Urinary bladder (tissue), 4 donors: ENCODE data around the gene ORM2. TPM values are rescaled to one million over a fixed set of nuclear protein-coding genes. Genes with fewer than 3 reads are reported as not detected.

Experiments used
- DNase-seq: peaks from one replicate; pipeline ENCODE4 v3.0.0-alpha.2; 2015; ENCODE audit errors: extremely low spot score
- H3K27ac ChIP-seq: one replicate; pipeline ENCODE4 v1.5.1; 2013; ENCODE audit warnings: low read depth, mild to moderate bottlenecking, moderate library complexity
- H3K36me3 ChIP-seq: one replicate; pipeline ENCODE4 v1.6.1; 2013; ENCODE audit warnings: mild to moderate bottlenecking, moderate library complexity; ENCODE audit not compliant: insufficient read depth
- H3K4me1 ChIP-seq: one replicate; pipeline ENCODE4 v1.6.1; 2013; ENCODE audit warnings: mild to moderate bottlenecking, moderate library complexity; ENCODE audit not compliant: insufficient read depth
- H3K4me3 ChIP-seq: one replicate; pipeline ENCODE4 v1.5.1; 2013; ENCODE audit warnings: low read depth, low read length
- WGBS: extraction: QIAGEN DNeasy Blood & Tissue Kit; methylation state at CpG from one replicate; pipeline ENCODE4 v1.1.7; 2013; 5-methylcytosine and 5-hydroxymethylcytosine counted together
- polyA plus RNA-seq: library from polyadenylated mRNA; stranded (reverse); fragments of 200-250 nt; gene quantifications from one replicate; pipeline ENCODE4 v1.2.3, GENCODE V29; 2013
- total RNA-seq: library from RNA; depleted of rRNA; stranded (reverse); fragments of >200 nt; gene quantifications from one replicate; pipeline ENCODE4 v1.2.3, GENCODE V29; 2014
- donor health status: healthy with polysubstance abuse.
- donor health status: healthy.

The ORM2 gene
- total and polyA plus RNA-seq, 2 donors = 3.2 TPM; not detected in 1

DNA sequence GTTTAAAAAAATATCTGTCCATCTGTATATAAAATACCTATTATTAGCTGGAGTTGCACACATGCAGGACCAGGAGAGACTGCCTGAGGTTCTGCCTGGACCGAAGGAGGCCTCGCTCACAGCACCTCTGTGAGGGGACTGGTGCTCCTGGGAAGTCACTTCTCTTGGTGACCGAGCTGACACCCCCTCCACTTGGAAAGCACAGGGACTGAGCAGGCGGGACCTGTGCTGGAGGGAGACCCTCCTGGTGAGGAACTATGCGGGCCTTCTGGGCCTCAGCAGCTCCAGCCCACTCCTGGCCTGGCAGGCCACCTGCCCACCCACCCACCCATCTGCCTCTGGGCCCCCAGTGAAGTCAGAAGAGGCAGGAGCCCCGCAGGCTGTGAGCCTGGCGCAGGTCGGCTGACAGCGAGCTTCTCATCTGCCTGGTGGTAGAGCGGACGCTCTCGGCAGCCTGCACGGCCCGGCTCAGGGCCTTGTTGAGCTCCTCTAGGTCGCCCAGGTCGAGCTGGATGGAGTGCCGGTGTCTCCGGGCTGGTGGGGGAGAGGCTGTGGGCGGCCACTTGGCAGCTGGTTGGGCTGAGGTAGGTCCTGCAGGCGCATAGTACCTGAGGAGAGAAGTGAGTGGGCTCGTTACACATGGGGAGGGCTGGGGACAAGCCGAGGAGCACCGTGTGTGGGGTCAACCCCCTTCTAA lies 7.2 kb downstream of the ORM2 start:
- WGBS = 90% methylated on average over 23 of the region's 23 CpGs
- DNase-seq = no peak
- H3K4me3 ChIP-seq = no peak overlapping the region
- H3K27ac ChIP-seq = no peak overlapping the region
- H3K4me1 ChIP-seq = no peaks in the 10 kb centered on the region
- H3K36me3 ChIP-seq = peaks cover 9% of the 10 kb centered on the region

DNA sequence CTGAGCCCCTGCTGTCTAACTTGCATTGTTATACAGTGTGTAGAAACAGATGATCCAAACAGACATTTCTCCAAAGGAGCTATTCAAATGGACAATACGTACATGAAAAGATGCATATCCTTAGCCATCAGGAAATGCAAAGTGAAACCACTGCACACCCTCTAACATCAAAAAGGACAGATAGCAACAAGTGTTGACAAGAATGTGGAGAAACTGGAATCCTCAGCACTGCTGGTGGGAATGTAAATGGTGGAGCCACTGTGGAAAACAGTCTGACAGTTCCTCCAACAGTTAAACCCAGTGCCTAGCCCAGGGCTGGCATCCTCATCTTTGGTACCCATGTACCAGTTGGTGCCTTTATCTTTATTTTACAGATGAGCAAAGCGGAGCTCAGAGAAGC lies 8.5 kb downstream of the ORM2 start:
- 91% methylated on average over 2 of the region's 2 CpGs for WGBS
- H3K4me1 ChIP-seq = no peaks in the 10 kb centered on the region
- no peak for DNase-seq
- H3K27ac ChIP-seq = no peak overlapping the region
- no peak overlapping the region for H3K4me3 ChIP-seq
- peaks cover 14% of the 10 kb centered on the region for H3K36me3 ChIP-seq

DNA sequence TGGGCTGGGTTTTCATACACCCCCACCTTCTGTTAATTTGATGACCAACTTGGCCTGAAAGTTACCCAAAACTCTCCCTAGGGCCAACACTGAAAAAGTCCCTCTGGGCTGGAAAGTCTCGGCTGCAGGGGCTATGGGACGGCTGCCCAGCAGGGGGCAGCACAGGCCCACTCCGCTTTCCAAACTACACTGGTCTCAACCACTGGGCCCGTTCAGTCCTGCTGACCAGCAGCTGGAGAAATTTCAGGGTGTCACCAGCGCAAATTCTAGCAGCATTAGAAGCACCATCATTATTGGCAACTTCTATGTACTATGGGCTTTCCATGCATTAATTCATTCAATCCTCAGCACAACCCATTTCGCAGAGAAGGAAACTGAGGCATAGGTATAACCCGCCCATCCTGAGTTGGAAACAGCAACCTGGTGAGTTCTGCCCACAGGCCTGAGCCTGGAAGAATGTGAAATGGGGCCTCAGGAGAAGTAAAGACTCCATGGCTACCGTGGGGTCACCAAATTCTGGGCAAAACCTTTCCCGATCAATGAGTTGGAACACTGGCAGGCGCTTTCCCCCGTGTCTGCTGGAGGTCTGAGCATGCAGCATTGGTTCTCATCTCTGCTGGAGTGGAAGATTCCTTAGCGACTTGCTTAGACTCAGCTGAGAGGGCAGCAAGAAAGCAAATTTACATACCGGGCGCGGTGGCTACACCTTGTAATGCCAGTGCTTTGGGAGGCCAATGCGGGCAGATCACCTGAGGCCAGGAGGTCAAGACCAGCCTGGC lies 9.7 kb downstream of the ORM2 start:
- H3K4me1 ChIP-seq = no peaks in the 10 kb centered on the region
- 82% methylated on average over 16 of the region's 16 CpGs for WGBS
- peaks cover 17% of the 10 kb centered on the region for H3K36me3 ChIP-seq
- no peak for DNase-seq
- H3K4me3 ChIP-seq = no peak overlapping the region
- no peak overlapping the region for H3K27ac ChIP-seq

DNA sequence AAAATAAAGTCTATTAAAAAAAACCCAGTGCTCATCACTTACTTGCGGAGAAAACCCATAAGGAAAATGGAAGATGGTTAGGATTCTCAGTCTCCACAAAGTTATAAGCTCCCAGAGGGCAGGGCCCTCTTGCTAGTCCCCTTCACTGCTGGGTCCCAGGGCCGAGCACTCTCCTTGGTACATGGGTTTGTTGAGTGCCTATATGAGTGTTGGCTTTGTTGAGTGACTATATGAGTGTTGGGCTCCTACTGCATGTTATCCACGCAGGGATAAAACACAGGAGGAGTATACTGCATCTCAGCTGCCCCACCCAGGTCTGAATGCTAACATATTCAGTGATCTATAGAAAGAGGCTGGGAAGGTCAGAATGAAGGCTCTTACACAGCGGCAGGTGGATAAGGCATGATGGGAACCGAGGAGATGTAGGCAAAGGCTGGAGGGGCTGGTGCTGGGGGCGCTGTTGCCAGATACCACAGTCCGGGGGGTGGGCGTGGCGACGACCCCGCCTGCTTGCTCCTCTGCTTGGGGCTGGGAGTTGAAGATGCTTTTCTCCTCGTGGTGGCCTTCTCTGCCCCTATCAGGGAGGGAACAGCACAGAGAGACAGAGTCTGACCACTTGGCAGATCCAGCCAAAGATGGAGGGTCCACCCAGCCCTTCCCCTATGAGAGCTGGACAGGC lies 11.6 kb downstream of the ORM2 start:
- no peak for DNase-seq
- WGBS = 91% methylated on average over 12 of the region's 12 CpGs
- Histone ChIP-seq H3K4me3 (no peak overlapping the region), H3K36me3 (peaks cover 18% of the 10 kb centered on the region), H3K27ac (no peak overlapping the region), H3K4me1 (no peaks in the 10 kb centered on the region)

DNA sequence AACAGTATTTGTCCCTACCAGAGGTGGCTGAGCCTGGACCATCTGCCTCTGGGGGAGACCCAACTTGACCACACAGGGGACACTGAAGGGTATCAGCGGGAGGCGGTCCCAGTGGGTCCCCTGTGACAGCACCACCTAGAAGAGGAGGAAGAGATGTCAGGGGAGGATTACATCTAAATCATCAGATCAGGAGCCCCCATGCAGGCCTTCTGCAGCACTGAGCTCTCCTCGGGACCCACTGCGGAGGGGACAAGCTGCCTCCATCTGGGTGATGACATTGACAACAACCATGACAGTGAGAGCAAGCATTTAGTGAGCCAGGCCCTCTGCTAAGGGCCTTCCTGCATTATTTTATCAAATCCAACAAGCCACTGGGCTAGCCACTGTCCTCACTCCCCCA lies 12.3 kb downstream of the ORM2 start:
- no peak overlapping the region for H3K4me3 ChIP-seq
- DNase-seq = no peak
- 95% methylated on average over 4 of the region's 4 CpGs for WGBS
- H3K36me3 ChIP-seq = peaks cover 22% of the 10 kb centered on the region
- H3K27ac ChIP-seq = no peak overlapping the region
- H3K4me1 ChIP-seq = no peaks in the 10 kb centered on the region

DNA sequence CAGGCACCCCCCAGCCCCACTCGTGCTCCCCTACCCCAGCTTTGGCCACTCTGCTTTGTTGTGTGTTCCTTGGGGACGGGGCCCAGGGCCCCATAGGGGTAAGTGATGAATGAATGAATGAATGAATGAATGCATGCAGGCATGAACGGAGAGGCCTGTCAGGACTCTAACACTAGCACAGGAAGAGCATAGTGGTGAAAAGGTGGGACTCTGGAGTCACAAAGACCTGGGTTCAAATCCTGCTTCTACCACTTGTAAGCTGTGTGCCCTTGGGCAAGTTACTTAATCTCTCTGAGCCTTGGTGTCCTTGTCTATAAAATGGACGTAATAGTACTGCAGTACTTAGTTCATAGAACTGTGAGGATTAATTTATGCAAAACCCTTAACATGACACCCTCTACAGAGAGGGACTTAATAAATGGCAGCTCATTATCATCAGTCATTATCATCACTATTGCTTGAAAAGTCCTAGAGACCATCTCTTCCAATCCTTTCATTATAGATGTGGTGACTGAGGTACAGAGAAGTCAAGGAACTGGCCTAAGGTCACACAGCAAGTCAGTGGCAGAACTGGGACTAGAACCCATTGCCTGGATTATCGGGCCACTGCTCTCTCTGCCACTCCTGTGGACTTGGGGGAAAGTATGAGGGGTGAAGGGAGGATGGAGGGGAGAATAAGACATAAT lies 13.2 kb downstream of the ORM2 start:
- no peak for DNase-seq
- no peaks in the 10 kb centered on the region for H3K4me1 ChIP-seq
- 90% methylated on average over 5 of the region's 5 CpGs for WGBS
- H3K4me3 ChIP-seq = no peak overlapping the region
- H3K36me3 ChIP-seq = peaks cover 26% of the 10 kb centered on the region
- H3K27ac ChIP-seq = no peak overlapping the region

DNA sequence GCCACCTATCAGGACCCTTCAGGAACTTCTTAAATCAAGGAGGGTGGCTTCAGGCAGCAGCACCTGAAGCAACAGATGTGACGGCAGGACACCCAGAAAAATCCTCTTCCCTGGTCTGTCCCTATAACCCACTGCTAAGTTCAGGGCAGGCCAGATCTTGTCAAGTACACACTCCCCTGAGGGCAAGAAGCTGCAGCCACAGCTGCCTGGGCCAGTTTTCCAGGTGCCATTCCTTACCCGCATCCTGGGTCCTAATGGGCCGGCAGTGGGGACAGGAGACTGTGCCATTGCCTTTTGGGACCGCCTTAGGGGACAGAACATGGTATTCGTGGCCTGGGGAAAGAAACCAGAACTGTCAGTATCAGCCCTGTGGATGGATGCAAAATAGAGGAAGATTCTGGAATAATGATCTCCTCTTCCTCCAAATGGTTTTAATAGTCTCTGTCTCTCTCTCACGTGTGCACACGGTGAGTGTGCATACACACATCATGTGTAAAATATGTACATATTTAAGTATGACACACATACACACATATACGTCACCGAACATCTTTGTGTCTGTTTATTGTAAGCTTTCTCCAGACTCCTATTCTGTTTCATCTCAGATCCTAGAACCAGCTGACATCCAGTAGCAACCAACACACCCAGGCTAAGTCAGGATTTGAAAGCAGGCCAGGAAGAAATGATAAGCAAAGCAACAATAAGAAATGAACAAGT lies 14.0 kb downstream of the ORM2 start:
- Histone ChIP-seq H3K36me3 (peaks cover 27% of the 10 kb centered on the region), H3K4me1 (no peaks in the 10 kb centered on the region), H3K4me3 (no peak overlapping the region), H3K27ac (no peak overlapping the region)
- 77% methylated on average over 9 of the region's 9 CpGs for WGBS
- no peak for DNase-seq

DNA sequence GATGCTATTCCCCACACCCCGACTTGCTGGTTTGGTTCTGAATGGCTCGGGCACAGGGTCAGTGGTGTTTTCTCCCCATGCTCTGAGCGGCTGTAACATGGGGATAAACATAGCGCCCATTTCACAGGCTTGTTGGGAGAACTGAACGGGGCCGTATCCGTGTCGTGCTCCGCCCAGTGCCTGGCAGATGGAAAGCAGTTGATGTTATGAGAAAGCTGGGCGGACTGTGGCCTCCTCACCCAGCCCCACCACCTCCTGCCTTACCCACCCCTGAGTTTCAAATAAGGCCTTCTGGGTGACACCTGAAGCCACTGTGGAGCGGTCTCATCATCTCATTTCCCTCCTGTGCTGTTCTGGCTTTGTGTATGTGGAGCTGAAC lies 14.5 kb downstream of the ORM2 start:
- H3K36me3 ChIP-seq = peaks cover 29% of the 10 kb centered on the region
- no peak overlapping the region for H3K27ac ChIP-seq
- DNase-seq = no peak
- no peaks in the 10 kb centered on the region for H3K4me1 ChIP-seq
- 88% methylated on average over 11 of the region's 11 CpGs for WGBS
- no peak overlapping the region for H3K4me3 ChIP-seq

DNA sequence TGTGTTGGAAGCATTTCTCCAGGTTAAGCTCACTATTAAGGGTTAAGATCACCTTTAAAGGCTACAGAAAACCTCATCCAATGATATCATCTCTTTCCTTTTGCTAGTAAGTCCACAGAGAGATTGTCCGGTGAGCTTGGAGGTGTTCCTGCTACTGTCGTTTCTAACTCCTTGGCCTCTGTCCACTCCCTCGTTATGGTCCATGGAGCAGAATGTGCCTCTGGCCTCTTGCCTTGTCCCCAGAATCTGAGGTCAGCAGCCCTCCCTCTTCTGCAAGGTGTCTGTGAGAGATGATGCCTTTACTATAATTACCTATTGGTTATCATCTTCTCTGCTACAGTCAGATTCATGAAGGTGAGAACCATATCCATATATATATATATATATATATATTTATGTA lies 15.0 kb downstream of the ORM2 start:
- Histone ChIP-seq H3K4me3 (no peak overlapping the region), H3K36me3 (peaks cover 29% of the 10 kb centered on the region), H3K27ac (no peak overlapping the region), H3K4me1 (no peaks in the 10 kb centered on the region)
- WGBS = 59% methylated on average over 3 of the region's 3 CpGs
- DNase-seq = no peak

DNA sequence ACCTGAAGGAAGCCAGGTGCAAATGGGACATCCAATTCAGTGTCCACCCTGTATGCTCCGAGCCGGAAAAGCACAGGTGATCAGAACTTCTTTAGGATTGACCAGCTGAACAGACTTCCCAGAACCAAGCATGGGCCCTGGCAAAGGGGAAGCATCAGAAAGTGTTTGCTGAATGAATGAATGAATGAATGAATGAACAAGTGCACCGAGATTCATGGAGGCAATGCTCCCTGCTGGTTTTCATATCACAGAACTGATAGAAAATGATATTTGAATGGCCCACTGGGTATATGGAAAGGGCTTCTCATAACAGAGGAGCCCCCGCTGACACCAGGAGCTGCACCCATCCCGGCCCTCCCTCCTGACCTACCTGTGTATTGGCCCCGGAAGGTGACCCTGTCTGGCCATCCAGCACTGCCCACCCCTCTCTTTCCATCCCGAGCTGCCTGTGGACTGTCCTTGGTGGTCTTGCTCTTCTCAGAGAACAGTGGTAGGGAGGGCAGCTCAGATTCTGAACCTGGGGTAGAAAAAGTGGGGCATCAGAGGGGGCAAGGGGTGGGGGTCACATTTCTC lies 15.9 kb downstream of the ORM2 start:
- Histone ChIP-seq H3K4me1 (no peaks in the 10 kb centered on the region), H3K36me3 (peaks cover 31% of the 10 kb centered on the region), H3K4me3 (no peak overlapping the region), H3K27ac (no peak overlapping the region)
- 93% methylated on average over 7 of the region's 7 CpGs for WGBS
- no peak for DNase-seq

DNA sequence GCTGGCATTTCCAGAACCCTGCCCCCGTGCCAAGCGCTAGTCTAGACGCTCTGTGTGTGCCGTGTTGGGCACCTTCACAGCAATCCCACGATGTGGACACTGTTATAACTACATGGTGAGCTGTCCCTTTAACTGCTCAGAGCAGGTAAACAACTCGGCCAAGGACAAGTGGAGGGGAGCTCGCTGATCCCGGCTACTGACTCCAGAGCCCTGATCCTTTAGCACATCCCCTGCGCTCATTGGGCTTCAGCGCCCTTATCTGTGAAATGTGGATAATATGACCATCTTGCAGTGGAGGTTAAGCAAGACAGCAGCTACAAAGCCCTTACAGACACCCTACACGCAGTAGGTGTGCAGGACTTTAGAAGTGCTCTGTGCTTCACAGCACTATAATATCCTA lies 16.5 kb downstream of the ORM2 start:
- no peak for DNase-seq
- no peaks in the 10 kb centered on the region for H3K4me1 ChIP-seq
- H3K27ac ChIP-seq = no peak overlapping the region
- WGBS = 85% methylated on average over 11 of the region's 11 CpGs
- H3K36me3 ChIP-seq = peaks cover 31% of the 10 kb centered on the region
- no peak overlapping the region for H3K4me3 ChIP-seq

DNA sequence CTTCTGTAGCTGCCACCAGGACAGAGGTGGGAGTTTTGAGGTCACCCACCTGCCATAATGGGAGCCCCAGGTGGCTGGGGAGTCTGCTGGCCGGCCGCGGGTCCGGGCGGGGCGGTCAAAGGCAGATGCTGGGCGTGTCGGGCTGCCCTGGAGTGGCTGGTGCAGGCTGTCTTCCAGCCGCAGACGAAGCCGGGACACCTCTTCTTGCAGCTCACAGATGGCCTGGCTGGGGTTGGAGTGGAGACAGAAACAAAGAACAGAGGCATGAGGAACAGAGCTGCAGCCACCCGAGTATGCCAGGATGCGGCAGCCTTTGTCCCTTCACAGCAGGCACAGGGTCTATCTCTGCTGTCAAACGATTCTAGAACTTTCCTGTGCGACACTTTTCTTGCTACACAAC lies 18.0 kb downstream of the ORM2 start:
- no peak overlapping the region for H3K4me3 ChIP-seq
- WGBS = 90% methylated on average over 15 of the region's 15 CpGs
- H3K4me1 ChIP-seq = no peaks in the 10 kb centered on the region
- no peak overlapping the region for H3K27ac ChIP-seq
- H3K36me3 ChIP-seq = peaks cover 25% of the 10 kb centered on the region
- no peak for DNase-seq
